Measurements from ENCODE around the gene PLXND1.

Gene PLXND1

DNA sequence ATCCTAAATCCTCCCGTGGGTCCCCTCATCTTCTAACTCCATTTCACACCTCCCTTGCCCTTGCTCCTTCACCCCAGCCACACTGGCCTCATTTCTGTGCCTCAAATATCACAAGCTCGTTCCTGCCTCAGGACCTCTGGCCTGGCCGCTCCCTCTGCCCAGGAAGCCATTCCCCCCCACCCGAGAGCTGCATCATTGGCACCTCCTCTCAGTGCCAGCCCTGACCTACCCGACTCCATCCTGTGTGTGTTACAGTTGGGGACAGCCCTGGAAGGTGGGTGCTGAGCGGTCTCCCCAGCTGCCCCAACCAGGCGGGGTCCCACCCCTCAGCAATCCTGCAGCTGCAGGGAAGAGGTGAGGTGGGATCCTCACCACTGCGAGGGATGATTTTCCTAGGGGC lies 14.5 kb downstream of the PLXND1 start:
- H3K4me3 ChIP-seq (ENCODE audit: low read depth, low read length), result no peak overlapping the region
- TF ChIP-seq, protein P1, sequence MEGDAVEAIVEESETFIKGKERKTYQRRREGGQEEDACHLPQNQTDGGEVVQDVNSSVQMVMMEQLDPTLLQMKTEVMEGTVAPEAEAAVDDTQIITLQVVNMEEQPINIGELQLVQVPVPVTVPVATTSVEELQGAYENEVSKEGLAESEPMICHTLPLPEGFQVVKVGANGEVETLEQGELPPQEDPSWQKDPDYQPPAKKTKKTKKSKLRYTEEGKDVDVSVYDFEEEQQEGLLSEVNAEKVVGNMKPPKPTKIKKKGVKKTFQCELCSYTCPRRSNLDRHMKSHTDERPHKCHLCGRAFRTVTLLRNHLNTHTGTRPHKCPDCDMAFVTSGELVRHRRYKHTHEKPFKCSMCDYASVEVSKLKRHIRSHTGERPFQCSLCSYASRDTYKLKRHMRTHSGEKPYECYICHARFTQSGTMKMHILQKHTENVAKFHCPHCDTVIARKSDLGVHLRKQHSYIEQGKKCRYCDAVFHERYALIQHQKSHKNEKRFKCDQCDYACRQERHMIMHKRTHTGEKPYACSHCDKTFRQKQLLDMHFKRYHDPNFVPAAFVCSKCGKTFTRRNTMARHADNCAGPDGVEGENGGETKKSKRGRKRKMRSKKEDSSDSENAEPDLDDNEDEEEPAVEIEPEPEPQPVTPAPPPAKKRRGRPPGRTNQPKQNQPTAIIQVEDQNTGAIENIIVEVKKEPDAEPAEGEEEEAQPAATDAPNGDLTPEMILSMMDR (IDR thresholded peaks at IDR 0.05; ENCODE audit: control insufficient read depth, extremely low read depth, insufficient read depth), result no peak
- no peak for DNase-seq (ENCODE audit: low read depth)

DNA sequence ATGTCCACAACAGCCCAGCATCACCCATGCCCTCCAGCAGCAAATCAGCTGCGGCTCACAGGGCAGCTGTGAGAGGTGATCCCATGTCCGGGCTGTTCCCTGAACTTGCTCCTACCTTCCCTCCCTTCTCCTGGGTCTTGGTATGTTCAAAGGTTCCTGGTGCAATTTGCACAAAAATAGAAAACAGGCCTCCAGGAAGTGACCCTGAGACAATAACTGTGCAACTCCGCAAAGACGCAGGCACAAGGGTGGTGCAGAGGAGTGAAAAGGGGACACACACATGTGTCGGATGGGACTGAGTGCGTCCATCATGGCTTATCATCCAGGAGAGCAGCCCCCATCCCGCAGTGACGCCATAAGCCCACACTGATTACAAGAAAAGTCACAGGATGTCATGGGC lies 16.3 kb downstream of the PLXND1 start:
- TF ChIP-seq, protein P1 (IDR thresholded peaks at IDR 0.05; ENCODE audit: control insufficient read depth, extremely low read depth, insufficient read depth), result no peak
- H3K4me3 ChIP-seq (ENCODE audit: low read depth, low read length), result no peak overlapping the region
- DNase-seq (ENCODE audit: low read depth), result no peak

DNA sequence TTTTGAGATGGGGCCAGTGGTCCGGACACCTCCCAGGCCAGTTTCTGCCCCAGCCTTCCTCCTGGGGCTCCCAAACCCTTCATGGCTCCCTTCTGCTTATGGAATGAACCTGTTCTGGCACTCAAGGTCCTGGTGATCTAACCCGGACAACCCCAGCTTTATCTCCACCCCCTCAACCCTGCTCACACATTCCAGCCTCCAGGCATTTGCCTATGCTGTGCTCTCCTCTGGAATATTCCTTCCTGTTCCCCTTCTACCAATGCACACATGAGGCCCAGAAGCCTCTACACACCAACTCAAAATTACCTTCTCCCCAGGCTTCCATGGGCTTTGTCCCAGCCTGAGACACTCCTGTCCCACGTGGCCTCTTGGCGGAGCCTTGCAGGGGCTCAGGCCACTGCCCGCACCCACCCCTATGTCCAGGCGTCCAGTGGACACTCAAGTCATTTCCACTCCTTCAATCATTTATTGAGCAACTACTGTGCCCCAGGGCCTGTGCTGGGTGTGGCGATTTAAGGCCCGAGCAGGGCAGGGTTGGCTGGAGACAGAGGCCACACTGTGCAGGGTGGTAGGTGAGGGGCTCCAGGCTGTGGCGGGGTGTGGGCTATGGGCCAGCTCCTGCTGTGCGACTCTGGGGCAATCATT lies 18.8 kb downstream of the PLXND1 start:
- DNase-seq (ENCODE audit: low read depth), result no peak

DNA sequence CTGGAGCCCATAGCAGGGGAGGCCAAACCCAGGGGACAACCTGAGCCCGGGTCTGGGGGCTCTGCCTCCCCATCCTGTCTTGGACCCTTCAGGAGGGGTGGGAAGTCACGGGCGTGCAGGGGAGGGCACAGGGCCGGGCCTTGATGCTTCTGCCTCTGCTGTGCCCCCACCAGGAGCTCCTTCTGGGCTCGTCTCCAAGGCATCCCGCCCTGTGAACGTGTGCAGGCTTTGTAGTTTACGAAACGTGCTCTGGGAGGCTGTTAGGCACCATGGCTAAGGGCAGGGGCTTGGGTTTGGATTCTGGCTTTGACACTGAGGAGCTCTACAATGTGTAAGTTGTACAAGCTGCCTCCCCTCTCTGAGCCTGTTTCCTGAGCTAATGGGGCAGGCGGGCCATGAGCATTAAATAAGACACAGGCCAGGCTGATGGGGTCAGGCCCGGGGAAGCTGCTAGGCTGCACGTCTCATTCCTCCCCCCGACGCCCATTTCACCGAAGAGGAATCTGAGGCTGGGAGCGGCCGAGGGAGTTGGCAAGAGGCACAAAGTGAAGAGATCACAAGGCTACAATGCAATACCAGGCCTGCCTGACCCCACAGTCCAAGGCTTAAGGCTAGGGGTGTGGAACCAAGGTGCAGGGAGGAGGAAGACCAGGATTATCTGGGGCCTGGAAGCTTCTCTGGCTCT lies 19.6 kb downstream of the PLXND1 start:
- H3K4me3 ChIP-seq (ENCODE audit: low read depth, low read length), result no peak overlapping the region
- DNase-seq (ENCODE audit: low read depth), result no peak
- TF ChIP-seq, protein P1 (IDR thresholded peaks at IDR 0.05; ENCODE audit: control insufficient read depth, extremely low read depth, insufficient read depth), result no peak

More for the DNA sequence above, 18.8 kb downstream of the PLXND1 start:
- no peak overlapping the region for H3K4me3 ChIP-seq (ENCODE audit: low read depth, low read length)
- TF ChIP-seq, protein P1 (IDR thresholded peaks at IDR 0.05; ENCODE audit: control insufficient read depth, extremely low read depth, insufficient read depth), result no peak

DNA sequence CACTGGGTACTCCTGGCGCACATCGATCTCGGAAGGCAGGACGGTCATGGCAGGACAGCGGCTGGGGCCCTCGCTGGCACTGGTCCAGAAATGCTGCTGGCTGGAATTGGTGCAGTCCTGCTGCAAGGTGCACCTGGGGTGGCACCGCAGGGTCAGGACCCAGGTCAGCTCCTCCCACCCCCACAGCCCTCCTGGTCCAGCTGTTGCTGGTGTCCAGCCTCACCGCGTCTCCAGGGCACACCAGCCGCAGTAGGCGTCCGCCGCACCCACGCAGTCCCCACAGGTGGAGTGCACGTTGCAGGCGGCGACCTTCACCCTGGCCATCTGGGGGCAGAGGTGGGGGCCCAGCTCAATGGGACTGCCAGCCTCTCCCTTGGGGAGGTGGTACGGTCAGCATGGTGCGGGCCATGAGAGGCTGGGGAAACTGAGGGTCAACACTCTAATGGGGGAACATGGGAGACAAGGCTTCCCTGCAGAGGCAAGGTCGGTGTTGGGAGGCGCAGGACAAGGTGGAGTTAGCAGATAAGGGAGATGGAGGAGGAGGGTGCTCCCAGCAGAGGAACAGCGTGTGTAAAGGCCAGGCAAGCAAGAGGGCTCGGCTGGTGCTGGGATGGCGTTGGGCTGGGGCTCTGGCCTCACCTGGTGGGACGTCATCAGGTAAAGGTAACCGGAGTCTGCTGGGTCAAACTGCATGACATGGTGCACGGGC lies 20.4 kb downstream of the PLXND1 start:
- no peak overlapping the region for H3K4me3 ChIP-seq (ENCODE audit: low read depth, low read length)
- DNase-seq (ENCODE audit: low read depth), result no peak
- TF ChIP-seq, protein P1 (IDR thresholded peaks at IDR 0.05; ENCODE audit: control insufficient read depth, extremely low read depth, insufficient read depth), result no peak

DNA sequence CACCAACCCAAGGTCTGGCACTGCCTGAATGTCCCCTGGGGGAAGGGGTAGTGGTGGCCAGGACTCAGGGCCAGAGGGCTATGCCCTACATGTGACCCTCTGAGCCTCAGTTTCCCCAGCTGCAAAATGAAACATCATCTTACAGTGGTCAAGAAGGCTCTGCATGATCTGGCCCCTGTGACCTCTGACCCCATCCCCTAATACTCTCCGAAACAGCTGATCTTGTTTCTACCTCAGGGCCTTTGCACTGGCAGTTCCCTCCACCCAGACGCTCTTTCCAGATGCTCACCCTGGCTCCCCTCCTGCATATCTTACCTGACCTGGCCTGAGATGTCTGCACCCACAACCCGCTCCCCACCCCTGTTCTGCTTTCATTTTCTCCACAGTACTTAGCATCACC lies 21.8 kb downstream of the PLXND1 start:
- no peak overlapping the region for H3K4me3 ChIP-seq (ENCODE audit: low read depth, low read length)
- TF ChIP-seq, protein P1 (IDR thresholded peaks at IDR 0.05; ENCODE audit: control insufficient read depth, extremely low read depth, insufficient read depth), result no peak
- DNase-seq (ENCODE audit: low read depth), result no peak
